LNCaP clone FGC (cell line): ENCODE measurements around the gene CUBN.

Experiments used
- DNase-seq: peaks from one replicate; pipeline ENCODE4 v3.0.0-alpha.2; 2011; ENCODE audit warnings: low read depth
- H3K4me3 ChIP-seq: 2 replicates; pipeline ENCODE4 v1.5.1; 2011; ENCODE audit warnings: mild to moderate bottlenecking, low read depth, low read length, control low read depth
- TF ChIP-seq, protein P1 (sequence below): IDR thresholded peaks from 2 replicates; pipeline ENCODE4 v1.5.1; 2012; ENCODE audit warnings: mild to moderate bottlenecking; ENCODE audit not compliant: control insufficient read depth, insufficient read depth; ENCODE audit errors: extremely low read depth

Gene CUBN

DNA sequence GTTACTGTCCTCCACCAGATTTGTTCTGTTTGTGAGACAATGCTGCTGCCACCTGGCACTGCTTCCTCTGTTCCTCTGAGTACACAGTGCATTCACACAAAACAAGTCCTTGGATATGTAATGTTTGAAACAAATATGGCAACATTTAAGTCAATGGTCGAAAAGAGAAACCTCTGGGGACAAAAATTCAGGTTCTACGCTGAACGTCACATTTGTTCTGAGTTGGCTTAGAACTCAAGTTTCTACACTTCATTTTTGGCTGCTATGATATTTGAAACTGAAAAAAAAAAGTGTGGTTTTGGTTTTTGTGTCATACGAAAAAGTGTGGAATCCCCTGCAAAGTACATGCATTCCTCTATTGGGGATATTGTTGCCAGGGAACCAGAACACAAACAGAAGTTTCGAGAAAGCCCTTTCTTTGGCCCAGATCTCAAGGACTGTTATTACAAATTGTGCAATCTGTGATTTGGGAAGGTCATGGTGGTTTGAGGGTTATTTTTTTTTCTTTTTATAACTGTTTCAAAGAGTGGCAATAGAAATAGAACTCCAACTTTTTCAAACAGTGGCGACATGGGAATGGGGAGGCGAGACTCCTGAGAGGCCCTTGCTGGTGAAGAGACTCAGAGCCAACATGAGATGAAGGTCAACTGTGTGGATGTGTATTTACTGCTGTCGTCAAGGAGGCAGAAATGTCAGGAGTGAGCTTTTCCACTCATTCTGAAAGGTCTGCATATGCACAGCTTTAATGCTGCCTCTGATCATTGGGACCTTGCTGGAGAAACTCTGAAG is 127.5 kb downstream of the CUBN start:
- DNase-seq, result no peak
- no peak overlapping the region for H3K4me3 ChIP-seq

DNA sequence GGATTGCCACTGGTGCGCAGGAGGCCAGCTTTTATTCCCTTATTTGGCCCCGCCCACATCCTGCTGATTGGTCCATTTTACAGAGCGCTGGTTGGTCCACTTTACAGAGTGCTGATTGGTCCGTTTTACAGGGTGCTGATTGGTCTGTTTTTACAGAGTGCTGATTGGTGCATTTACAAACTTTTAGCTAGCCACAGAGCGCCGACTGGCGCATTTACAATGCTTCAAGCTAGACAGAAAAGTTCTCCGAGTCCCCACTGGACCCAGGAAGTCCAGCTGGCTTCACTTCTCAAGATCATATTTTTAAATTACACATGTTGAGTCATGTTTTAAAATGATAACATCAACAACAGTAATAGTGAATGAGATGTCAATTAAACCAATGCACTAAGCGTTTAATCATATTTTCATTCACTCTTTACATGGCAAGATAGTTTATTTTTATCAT is 128.3 kb downstream of the CUBN start:
- TF ChIP-seq, protein P1, sequence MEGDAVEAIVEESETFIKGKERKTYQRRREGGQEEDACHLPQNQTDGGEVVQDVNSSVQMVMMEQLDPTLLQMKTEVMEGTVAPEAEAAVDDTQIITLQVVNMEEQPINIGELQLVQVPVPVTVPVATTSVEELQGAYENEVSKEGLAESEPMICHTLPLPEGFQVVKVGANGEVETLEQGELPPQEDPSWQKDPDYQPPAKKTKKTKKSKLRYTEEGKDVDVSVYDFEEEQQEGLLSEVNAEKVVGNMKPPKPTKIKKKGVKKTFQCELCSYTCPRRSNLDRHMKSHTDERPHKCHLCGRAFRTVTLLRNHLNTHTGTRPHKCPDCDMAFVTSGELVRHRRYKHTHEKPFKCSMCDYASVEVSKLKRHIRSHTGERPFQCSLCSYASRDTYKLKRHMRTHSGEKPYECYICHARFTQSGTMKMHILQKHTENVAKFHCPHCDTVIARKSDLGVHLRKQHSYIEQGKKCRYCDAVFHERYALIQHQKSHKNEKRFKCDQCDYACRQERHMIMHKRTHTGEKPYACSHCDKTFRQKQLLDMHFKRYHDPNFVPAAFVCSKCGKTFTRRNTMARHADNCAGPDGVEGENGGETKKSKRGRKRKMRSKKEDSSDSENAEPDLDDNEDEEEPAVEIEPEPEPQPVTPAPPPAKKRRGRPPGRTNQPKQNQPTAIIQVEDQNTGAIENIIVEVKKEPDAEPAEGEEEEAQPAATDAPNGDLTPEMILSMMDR, result no peak
- no peak overlapping the region for H3K4me3 ChIP-seq
- DNase-seq, result no peak

More for the DNA sequence above, 127.5 kb downstream of the CUBN start:
- TF ChIP-seq, protein P1, result no peak

DNA sequence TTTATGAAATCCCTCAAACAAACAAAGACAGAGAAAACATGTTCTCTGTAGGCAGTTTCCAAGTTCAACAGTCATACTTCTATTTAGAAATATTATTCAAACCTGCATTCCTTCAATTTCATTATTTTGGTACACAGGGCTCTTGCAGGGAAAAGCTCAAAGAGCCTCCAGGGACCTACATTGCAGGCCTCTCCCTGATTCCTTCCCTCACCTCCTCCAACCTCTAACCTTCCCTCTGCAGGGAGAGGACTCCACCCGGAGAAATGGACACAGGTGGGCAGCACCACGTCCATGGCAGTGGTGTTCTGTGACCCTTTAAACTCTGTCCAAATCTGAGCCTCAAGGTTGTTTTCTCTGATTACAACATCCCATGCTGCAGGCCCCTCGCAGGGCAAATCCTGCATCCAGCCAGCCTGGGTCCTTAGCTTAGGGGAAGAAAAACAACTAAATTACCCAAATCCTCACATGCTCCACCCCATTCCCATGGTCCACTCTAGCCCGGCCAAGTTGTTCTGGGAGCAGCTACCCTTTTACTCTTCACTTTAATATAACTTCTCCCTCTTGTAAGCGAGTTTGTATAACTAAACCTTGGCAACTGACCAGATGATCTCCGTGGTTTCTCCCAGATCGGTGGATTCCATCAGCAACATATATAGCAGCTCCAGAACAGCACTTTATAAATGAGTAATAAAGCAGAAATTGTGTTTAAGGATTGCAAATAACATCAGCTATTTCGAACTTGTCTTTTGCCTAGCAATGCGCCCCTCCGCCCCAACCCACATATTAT is 129.8 kb downstream of the CUBN start:
- DNase-seq, result no peak
- no peak overlapping the region for H3K4me3 ChIP-seq
- TF ChIP-seq, protein P1, result no peak

DNA sequence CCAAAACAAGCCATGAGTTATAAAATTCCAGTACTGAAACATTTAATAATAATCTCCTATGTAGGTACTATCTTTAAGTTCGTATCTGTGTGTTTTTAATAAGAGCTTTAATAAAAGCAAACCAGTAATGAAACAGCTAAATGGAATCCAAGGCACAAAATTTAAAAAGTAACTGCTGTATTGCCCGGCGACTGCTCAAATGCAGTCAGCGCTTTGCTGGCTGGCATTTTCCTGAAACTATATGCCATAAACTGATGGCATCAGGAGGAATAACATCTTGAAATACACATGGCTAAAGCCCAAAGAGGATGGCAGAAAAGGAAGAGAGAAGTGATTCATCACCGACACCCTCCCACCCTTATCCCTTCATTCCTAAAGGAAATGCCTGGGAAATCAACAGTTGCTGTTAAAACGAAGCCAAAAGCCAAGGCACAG is 133.1 kb downstream of the CUBN start:
- no peak overlapping the region for H3K4me3 ChIP-seq
- no peak for DNase-seq
- TF ChIP-seq, protein P1, result no peak

DNA sequence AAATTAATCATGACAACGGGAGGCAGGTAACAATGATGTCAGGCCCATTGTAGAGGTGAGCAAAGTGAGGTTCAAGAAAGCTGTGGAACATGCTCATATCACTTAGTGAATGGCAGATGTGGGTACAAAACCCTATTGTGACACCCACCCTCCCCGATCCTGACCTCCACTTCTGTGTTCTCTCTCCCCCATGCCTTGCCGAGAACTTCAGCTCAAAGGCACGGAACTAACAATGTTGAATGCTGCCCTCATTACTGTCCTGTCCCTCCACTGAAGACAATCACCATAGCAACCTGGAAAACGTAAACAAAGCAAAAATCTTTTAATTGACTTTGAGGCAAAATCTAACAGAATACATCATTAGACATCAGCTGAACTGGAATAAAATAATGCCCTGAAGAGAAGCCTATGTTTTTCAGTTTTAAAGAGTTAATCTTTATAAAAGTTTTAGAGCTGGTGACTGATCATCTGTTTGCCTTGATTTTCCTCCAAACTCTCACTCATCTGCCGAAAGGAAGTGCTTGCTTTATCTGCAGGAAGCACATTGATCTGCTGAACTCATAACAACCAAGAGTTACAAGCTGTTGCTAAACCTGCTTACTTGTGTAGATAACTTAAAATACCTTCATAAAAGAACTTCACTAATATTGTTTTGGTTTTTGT is 133.6 kb downstream of the CUBN start:
- no peak for DNase-seq
- H3K4me3 ChIP-seq, result no peak overlapping the region
- TF ChIP-seq, protein P1, result no peak

DNA sequence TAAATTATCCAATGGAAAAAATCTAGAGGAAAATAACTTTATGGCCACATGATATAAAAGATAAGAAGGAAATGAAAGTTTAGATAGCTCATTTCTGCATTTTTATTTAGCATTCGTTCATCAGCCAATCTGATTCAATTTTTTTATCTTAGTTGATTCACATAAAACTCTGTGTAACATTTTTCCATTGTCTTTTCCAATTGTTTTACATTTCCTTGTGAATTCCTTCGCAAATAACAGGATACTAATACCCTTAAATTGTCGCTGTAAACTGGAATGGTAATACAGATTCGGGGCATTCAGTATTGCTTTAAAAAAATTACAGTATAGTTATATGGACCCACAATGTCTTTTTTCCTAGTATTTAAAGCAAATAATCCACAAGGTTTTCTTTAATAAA is 136.4 kb downstream of the CUBN start:
- TF ChIP-seq, protein P1, result no peak
- no peak for DNase-seq
- H3K4me3 ChIP-seq, result no peak overlapping the region
